Superior temporal gyrus (tissue), 1 donor: Measurements from ENCODE around the gene MYBL2.
A peak's percentile ranks its signal among the peaks of the same experiment; 100 is the strongest.

Source experiments
- DNase-seq: peaks from one replicate; pipeline ENCODE4 v3.0.0-alpha.2; 2016; ENCODE audit errors: extremely low spot score

MYBL2 gene

GRCh38 chr20:43723186-43723585 is 56.3 kb downstream of the MYBL2 start:
- no peak for DNase-seq

GRCh38 chr20:43723735-43724134 is 56.8 kb downstream of the MYBL2 start:
- no peak for DNase-seq

GRCh38 chr20:43724383-43724782 is 57.5 kb downstream of the MYBL2 start:
- DNase-seq = no peak

GRCh38 chr20:43725666-43726065 is 58.8 kb downstream of the MYBL2 start:
- no peak for DNase-seq

GRCh38 chr20:43726333-43726732 is 59.4 kb downstream of the MYBL2 start:
- DNase-seq = no peak

- no peak for DNase-seq
Measured at GRCh38 chr20:43726811-43727338, 60.0 kb downstream of the MYBL2 start, which contains the start of gene GTSF1L. TSS of gene GTSF1L (minus strand) at chr20:43727002. CDS start at chr20:43726694, 308 bp downstream.

- no peak for DNase-seq
Measured at GRCh38 chr20:43727980-43728590, 61.2 kb downstream of the MYBL2 start.

GRCh38 chr20:43728686-43729255 is 61.9 kb downstream of the MYBL2 start:
- no peak for DNase-seq

GRCh38 chr20:43731469-43731868 is 64.6 kb downstream of the MYBL2 start:
- no peak for DNase-seq

- no peak for DNase-seq
Measured at GRCh38 chr20:43731927-43732326, 65.0 kb downstream of the MYBL2 start.

- DNase-seq = no peak
Measured at GRCh38 chr20:43736588-43737158, 69.8 kb downstream of the MYBL2 start.

GRCh38 chr20:43737925-43738324 is 71.0 kb downstream of the MYBL2 start:
- DNase-seq = no peak

- DNase-seq = no peak
Measured at GRCh38 chr20:43739148-43739749, 72.3 kb downstream of the MYBL2 start.

GRCh38 chr20:43740642-43741041 is 73.7 kb downstream of the MYBL2 start:
- DNase-seq = no peak

- DNase-seq = no peak
Measured at GRCh38 chr20:43744151-43744611, 77.3 kb downstream of the MYBL2 start.

GRCh38 chr20:43744966-43745730 is 78.2 kb downstream of the MYBL2 start:
- no peak for DNase-seq

- DNase-seq = no peak
Measured at GRCh38 chr20:43746344-43747137, 79.6 kb downstream of the MYBL2 start.

- DNase-seq = no peak
Measured at GRCh38 chr20:43748274-43748673, 81.4 kb downstream of the MYBL2 start.

- DNase-seq = peak; percentile 76
Measured at GRCh38 chr20:43749734-43750294, 82.9 kb downstream of the MYBL2 start.

- no peak for DNase-seq
Measured at GRCh38 chr20:43750774-43751166, 83.9 kb downstream of the MYBL2 start.
